Measurements from ENCODE around the gene PDC.
"Not testable (repeated sequence)": the region's sequence is repeated elsewhere in the genome, so short reads cannot be mapped to it uniquely, and the experiment has no call there.

PDC gene

GRCh38 chr1:186465491-186465890 lies 4.6 kb upstream of the PDC start:
- not testable (repeated sequence) for DNase-seq

GRCh38 chr1:186463926-186464325 lies 3.0 kb upstream of the PDC start:
- DNase-seq, result no peak

- no peak for DNase-seq
Observed at GRCh38 chr1:186463511-186463910, 2.6 kb upstream of the PDC start.

GRCh38 chr1:186459161-186459560 lies 1.8 kb downstream of the PDC start:
- DNase-seq, result not testable (repeated sequence)

- DNase-seq, result no peak
Observed at GRCh38 chr1:186456729-186457255, 4.1 kb downstream of the PDC start.

GRCh38 chr1:186454981-186455380 lies 5.9 kb downstream of the PDC start:
- DNase-seq, result no peak

GRCh38 chr1:186446152-186446551 lies 14.8 kb downstream of the PDC start:
- DNase-seq, result no peak

- DNase-seq, result no peak
Observed at GRCh38 chr1:186443638-186444037, 17.3 kb downstream of the PDC start.

GRCh38 chr1:186442651-186443375 lies 18.1 kb downstream of the PDC start:
- no peak for DNase-seq

- DNase-seq, result no peak
Observed at GRCh38 chr1:186440584-186440983, 20.3 kb downstream of the PDC start.

GRCh38 chr1:186438567-186438966 lies 22.3 kb downstream of the PDC start:
- DNase-seq, result no peak

GRCh38 chr1:186435336-186435735 lies 25.6 kb downstream of the PDC start:
- no peak for DNase-seq

- DNase-seq, result no peak
Observed at GRCh38 chr1:186429017-186429416, 31.9 kb downstream of the PDC start.

- DNase-seq, result no peak
Observed at GRCh38 chr1:186426118-186426517, 34.8 kb downstream of the PDC start.

GRCh38 chr1:186424539-186424938 lies 36.4 kb downstream of the PDC start:
- no peak for DNase-seq

GRCh38 chr1:186421446-186421845 lies 39.5 kb downstream of the PDC start:
- DNase-seq, result no peak

- DNase-seq, result no peak
Observed at GRCh38 chr1:186420923-186421322, 40.0 kb downstream of the PDC start.

- DNase-seq, result no peak
Observed at GRCh38 chr1:186420311-186420710, 40.6 kb downstream of the PDC start.

GRCh38 chr1:186418503-186418902 lies 42.4 kb downstream of the PDC start:
- DNase-seq, result no peak

GRCh38 chr1:186413319-186413718 lies 47.6 kb downstream of the PDC start:
- no peak for DNase-seq

- no peak for DNase-seq
Observed at GRCh38 chr1:186409091-186409490, 51.8 kb downstream of the PDC start.

GRCh38 chr1:186404454-186405051 lies 56.4 kb downstream of the PDC start:
- DNase-seq, result no peak

GRCh38 chr1:186403632-186404031 lies 57.3 kb downstream of the PDC start:
- no peak for DNase-seq

- DNase-seq, result not testable (repeated sequence)
Observed at GRCh38 chr1:186401446-186401845, 59.5 kb downstream of the PDC start.

Measured in SIG-M5 (cell line).